ENCODE results near the gene RFFL.

GRCh38 chr17:35019386-35020179, 43.9 kb downstream of the RFFL start:
- TF ChIP-seq GATA3 (IDR thresholded peaks at IDR 0.05; ENCODE audit: low read depth, low read length) (no peak), GATA2 (IDR thresholded peaks at IDR 0.05; ENCODE audit: low read depth, low read length) (no peak)

Data from SH-SY5Y (cell line).